Iris pigment epithelial cell (primary cell): ENCODE measurements around the gene KCNH6.

ENCODE experiments used
- DNase-seq: peaks from one replicate; pipeline ENCODE4 v3.0.0-alpha.2; 2011; ENCODE audit warnings: low read depth

The KCNH6 gene

DNA sequence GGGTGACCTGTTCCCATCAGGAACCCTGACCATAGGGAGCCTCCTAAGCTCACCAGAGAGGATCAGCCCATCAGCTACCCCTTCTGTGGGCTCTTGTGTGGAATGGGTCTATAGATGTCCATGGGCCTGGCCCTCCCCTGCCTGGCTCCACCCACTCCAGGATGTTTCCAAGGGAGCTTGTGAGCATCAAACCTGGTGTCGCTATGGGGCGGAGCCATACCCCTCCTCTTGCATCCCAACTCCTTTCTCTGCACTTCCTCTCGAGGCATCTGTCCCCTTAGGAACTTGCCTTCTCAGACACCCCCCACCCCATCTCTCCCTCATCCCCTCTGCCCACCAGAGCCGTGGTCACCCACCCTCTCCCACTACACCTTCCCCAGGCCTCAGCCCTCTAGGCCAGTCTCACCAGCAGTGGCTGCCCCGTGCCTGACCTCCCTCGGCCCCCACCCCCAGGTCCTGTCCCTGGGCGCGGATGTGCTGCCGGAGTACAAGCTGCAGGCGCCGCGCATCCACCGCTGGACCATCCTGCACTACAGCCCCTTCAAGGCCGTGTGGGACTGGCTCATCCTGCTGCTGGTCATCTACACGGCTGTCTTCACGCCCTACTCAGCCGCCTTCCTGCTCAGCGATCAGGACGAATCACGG lies 10.4 kb downstream of the KCNH6 start:
- DNase-seq = no peak

DNA sequence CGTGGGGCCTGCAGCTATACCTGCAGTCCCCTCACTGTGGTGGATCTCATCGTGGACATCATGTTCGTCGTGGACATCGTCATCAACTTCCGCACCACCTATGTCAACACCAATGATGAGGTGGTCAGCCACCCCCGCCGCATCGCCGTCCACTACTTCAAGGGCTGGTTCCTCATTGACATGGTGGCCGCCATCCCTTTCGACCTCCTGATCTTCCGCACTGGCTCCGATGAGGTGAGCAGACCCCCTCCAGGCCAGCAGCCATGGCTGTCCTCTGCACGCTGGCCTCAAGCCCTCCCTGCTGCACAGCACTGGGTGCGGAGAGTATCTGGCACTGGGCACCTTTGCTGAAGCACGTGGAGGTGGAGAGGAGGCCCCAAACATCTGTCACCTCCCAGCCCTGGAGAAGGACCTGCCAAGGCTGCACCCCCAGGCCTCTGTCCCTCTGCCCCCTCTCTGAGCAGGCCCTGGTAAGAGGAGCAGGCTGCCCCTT lies 11.0 kb downstream of the KCNH6 start:
- no peak for DNase-seq

DNA sequence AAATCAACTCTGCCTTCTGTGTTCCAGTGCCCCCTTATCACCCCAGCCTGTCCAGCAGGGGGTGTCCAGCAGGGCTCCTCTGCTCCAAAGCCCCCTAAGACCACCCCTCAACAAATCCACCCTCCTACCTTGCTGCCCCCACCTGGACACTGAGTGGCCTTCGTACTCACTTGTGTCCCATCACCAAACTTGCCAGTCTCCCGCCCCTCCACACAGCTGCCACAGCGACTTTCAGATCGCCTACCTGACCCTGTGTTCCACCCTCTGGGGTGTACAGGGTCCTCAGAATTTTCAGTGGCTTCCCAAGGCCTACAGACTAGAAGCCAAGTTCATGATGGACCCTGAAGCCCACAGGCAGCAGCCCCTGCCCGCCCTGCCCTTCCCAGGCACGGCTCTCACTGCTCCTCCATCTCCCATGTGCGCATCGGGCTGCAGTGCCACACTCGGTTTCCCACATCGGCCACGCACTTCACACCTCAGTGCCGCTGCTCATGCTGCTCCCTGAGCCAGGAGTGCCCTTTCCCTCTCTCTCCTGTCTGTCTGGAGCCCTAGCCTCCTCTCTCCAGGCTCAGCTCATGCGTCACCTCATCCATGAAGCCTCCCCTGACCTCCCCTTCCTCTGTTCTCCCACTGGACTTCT lies 11.8 kb downstream of the KCNH6 start:
- no peak for DNase-seq

DNA sequence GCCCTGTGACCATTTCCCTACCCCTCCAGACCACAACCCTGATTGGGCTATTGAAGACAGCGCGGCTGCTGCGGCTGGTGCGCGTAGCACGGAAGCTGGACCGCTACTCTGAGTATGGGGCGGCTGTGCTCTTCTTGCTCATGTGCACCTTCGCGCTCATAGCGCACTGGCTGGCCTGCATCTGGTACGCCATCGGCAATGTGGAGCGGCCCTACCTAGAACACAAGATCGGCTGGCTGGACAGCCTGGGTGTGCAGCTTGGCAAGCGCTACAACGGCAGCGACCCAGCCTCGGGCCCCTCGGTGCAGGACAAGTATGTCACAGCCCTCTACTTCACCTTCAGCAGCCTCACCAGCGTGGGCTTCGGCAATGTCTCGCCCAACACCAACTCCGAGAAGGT lies 12.5 kb downstream of the KCNH6 start:
- no peak for DNase-seq

DNA sequence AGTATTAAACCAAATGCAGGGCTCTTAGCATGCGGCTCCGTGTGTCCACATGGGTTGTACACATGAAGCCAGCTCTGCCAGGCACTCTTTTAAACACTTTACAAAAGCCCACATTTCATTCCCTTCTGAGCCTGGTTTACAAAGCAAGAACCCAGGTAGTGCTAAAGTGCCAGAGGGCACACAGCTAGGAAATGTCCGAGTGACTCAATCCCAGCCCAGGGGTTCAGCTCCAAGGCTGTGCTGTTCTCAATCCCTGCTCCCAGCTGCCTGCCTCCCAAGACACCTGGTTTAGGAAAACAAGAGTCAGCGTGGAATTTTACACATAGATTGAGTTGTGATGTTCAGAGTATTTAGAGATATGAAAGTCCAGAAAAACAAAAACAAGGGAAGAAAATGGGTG lies 13.8 kb downstream of the KCNH6 start:
- DNase-seq = no peak

DNA sequence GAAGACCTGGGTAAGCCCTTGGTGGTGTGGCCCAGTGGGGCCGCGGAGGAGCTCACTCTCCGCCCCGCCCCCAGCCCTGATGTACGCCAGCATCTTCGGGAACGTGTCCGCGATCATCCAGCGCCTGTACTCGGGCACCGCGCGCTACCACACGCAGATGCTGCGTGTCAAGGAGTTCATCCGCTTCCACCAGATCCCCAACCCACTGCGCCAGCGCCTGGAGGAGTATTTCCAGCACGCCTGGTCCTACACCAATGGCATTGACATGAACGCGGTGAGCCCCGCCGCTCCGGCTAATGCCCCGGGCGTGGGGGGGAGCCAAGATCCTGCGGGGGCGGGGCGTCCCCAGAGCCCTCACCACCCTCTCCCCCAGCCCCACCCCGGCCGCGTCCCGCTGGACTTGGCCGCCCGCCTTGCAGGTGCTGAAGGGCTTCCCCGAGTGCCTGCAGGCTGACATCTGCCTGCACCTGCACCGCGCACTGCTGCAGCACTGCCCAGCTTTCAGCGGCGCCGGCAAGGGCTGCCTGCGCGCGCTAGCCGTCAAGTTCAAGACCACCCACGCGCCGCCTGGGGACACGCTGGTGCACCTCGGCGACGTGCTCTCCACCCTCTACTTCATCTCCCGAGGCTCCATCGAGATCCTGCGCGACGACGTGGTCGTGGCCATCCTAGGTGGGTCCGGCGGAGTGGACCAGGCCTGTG lies 15.0 kb downstream of the KCNH6 start:
- no peak for DNase-seq

DNA sequence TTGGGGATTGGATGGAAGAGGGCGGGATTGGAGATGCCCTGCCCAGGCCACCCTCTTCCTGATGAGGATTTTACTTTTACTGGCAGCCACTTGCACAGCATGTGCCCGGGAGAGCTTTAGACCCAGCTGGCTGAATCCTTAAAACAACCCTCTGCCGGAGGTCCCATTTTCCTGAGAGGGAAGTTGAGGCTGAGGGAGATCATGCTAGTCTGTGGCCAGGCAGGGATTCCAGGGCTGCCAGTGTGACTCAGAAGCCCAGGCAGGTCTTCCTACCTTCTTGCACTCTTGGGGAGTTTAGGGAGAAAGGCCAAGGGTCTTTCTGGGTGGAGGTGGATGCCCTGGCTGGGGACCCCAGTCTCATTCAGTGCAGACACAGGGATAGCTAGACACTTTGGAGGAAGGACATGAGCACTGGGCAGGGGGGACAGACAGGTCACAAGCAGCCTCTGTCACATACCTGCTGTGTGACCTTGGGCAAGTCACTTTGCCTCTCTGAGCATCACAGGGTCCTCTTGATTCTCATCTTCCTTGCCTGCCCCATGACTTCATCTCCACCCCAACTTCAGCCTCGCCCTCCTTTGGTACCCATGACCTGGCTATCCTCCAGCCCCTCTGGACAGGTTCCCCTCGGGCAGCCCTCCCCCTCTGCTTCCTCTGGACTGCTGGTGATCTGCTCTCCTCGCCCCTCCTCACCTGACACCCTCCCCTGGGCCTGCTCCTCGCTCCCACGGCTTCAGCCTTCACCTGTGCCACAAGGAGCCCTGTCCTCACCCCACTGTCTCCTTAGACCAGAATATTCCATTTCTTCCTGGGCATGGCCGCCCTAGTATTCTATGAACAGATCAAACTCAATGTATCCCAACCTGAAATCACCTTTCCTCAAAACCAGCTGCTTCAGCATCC lies 15.8 kb downstream of the KCNH6 start:
- no peak for DNase-seq

DNA sequence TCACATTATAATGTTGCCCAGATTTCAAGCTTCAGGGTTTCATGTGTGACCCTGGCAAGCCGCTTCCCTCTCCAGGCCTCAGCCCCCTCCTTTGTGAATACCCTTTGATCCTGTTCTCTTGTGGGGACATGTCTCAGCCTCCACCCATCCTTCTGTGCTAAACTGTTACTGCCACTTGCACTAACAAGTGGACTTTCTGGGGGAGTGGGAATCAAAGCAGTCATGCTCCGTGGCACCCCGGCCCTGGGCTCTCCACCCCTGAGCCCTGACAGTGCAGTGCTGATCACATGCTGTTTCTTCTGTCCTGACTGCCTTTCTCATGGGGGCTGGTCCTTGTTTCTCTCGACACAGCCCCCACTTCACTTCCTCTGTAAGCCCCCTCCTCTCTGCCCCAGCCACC lies 17.4 kb downstream of the KCNH6 start:
- no peak for DNase-seq

DNA sequence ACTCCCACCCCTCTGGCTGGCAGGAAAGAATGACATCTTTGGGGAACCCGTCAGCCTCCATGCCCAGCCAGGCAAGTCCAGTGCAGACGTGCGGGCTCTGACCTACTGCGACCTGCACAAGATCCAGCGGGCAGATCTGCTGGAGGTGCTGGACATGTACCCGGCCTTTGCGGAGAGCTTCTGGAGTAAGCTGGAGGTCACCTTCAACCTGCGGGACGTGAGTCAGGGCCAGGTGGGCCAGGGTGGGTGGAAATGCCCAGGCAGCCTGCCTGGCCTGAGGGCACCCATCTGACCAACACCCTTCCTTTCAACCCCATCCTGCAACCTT lies 19.0 kb downstream of the KCNH6 start:
- DNase-seq = no peak

DNA sequence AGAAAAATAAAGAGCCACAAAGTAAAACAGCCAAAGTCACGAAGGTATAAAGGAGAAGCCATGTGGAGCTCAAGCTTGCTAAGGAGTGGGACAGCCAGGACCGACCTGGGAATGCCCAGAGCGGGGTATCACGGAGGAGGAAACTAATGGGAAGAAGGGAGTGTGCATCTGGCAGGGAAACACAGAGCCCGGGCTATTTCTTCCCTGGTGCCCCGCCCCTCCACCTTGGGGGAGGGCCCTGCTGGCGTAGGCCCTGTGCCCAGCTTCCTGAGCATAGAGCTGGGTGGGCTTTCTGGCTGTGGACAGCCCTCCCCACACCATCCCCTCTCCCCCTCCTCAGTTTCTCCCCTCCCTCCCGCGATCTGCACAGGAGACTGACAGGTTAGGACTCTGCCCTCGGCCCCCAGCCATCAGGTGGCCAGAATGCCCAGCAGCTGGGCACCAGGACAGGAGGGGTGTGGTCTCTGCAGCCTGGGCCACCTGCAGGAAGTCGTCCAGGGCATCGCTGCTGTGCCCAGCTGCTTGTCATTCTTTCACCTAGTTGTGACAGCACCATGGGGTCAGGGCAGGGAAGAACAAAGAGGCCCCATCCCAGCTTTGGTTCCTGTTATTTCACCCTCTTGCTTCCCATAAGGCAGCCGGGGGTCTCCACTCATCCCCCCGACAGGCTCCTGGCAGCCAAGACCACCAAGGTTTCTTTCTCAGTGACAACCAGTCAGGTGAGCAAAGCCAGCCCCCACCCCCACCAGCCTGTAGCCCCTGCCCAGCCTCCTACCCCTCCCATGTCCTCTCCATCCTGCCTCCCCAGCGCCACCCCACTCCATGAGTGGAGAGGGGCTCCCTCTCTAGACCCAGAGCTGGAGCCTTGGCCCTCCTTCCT lies 20.0 kb downstream of the KCNH6 start:
- no peak for DNase-seq

DNA sequence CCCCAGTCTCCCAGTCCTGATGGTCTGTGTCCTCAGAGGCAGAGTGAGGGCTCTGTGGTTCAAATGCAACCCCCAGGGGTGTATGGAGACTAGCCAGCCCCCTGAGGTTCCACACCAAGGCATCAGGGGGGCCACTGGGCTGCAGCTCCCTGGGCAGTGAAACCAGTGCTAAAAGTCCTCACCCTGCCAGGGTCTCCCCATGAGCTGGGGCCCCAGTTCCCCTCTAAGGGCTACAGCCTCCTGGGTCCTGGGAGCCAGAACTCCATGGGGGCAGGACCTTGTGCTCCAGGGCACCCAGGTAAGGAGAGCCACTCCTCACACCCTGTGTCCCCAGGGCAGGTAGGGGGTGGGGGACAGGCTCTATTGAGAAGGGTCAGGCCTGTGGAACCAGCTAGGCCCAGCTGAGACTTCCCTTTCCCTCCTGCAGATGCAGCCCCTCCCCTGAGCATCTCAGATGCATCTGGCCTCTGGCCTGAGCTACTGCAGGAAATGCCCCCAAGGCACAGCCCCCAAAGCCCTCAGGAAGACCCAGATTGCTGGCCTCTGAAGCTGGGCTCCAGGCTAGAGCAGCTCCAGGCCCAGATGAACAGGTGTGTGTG lies 20.8 kb downstream of the KCNH6 start:
- no peak for DNase-seq

DNA sequence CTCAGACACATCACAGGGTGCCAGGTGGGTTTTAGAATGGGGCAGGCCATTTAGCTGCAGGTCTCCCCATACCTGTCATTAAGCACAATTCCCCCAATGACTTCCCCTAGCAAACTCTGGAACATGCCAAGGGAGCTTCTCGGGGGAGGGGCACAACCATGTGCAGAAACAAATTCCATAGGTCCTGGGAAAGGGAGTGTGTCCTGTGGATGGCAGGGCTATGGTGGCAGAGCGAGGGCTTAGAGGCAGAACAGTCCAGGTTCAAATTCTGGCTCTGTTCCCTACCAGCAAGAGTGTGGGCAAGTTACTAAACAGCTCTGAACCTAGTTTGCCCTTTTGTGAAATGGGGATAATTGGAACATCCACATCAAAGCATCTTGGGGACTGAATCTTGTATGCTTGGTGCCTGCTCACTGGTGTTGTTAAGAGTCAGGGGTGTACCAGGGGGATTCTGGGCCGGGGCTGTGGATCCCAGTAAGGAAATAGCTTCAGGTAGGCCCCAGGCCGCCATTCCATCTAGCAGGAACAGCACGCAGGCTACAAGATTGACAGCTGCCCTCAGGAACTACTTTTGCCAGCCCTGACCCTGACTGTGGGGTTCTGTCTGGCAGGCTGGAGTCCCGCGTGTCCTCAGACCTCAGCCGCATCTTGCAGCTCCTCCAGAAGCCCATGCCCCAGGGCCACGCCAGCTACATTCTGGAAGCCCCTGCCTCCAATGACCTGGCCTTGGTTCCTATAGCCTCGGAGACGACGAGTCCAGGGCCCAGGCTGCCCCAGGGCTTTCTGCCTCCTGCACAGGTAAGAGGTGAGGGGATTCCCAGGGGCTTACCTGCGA lies 21.5 kb downstream of the KCNH6 start:
- no peak for DNase-seq

DNA sequence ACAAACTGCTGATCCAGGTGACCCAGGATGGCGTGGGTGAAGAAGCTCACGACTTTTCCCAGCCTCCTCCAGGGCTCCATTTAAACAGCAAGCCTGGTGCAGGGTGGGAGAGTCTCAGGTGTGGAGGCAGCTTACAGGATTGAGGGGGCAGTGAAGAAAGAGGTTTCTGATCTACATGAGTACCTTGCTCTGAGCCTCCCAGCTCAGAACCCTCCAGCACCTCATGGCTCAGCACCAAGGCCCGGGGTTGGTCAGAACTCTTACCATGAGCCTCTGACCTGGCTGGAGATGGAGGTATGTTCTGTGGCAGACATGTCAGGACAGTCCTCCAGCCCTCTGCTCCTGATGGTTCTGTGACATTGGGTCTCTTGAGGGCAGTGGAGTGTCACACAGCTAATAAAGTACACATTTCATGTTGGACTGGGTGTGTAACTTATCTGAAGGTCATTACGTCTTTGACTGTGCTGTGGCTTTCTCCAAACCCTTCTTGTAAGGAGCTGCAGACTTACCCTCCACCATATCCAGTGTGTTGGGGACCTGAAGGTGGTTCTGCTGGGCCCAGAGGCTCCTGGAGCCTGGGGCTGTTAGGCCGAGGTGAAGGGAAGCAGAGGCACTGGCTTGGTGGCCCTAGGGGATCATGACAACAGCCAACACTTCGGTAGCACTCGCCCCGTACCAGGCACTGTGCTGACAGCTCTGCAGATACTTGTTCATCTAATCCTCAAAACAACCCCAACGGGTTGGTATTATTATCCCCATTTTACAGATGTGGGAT lies 23.3 kb downstream of the KCNH6 start:
- DNase-seq = no peak

DNA sequence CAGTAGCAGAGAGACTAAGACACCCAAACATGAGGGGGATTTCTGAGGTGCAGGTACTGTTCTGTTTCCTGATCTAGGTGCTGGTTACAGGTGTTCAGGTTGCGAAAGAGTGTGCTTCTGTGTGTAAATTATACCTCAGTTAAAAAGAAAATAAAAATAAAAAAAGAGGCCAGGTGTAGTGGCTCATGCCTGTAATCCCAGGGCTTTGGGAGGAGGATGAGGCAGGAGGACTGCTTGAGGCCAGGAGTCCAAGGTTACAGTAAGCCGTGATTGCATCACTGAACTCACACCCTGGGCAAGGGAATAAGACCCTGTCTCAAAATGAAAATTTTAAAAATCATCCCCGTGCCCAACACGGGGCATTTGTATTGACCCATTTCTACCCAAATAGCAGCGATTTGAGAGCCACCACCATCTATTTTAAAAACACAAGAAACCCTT lies 23.9 kb downstream of the KCNH6 start:
- no peak for DNase-seq

DNA sequence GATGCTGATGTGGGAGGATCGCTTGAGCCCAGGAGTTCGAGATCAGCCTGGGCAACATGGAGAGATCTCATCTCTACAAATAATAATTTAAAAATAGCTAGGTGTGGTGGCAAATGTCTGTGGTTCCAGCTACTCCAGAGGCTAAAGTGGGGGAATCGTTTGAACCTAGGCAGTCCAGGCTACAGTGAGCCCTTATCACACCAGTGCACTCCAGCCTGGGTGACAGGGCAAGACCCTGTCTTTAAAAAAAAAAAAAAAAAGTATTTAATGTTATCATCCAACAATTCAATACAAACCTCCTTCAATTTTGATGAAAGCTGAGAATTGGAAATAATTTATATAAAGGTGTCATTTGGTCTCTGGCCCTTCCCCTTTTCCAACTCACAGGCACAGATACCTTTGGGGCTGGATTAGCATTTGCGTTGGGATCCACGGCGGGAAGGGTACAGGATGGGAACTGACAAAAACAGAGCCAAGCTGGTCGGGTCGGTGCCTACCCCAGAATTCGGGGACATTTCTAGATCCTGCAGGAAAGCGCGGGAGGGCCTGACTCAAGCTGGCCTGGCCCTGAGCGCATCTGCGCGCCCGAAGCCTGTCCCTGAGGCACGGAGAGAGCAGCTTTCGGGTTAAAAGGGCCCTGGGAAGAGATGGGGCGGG lies 26.3 kb downstream of the KCNH6 start:
- DNase-seq = no peak

DNA sequence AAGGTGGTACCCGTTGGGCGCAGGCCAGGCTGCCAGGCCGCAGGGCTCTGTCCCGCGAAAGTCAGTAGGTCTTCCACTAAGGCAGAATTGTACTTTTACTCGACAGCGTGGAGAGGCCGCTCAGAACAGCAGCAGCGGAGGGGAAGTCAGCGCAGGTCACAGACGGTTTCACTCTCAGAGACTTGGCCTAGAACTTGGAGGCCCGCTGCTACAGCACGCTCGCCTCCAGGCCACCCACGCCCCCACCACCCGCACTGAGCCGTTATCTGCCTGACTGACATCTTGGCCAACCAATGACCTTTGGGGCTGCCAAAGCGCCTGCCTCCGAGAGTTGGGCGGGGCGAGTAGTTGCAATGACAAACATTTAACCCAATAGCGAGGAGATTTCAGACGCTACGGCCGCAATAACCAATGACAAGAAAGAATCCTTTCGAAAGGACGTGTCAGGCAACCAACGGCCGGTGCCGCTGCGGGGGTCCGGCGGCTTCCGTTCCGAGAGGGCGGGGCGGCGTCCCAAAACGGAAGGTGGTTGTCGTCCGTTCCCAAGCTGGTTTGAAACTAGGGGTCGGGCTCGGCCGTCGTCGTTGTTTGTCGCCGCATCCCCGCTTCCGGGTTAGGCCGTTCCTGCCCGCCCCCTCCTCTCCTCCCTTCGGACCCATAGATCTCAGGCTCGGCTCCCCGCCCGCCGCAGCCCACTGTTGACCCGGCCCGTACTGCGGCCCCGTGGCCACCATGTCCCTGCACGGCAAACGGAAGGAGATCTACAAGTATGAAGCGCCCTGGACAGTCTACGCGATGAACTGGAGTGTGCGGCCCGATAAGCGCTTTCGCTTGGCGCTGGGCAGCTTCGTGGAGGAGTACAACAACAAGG lies 27.0 kb downstream of the KCNH6 start, which contains the start of gene DCAF7:
DCAF7 (plus strand) TSS at position 532 of the 871 bp plus-strand sequence; CDS start at position 733, 201 bp downstream.
- DNase-seq = peak; percentile 100

DNA sequence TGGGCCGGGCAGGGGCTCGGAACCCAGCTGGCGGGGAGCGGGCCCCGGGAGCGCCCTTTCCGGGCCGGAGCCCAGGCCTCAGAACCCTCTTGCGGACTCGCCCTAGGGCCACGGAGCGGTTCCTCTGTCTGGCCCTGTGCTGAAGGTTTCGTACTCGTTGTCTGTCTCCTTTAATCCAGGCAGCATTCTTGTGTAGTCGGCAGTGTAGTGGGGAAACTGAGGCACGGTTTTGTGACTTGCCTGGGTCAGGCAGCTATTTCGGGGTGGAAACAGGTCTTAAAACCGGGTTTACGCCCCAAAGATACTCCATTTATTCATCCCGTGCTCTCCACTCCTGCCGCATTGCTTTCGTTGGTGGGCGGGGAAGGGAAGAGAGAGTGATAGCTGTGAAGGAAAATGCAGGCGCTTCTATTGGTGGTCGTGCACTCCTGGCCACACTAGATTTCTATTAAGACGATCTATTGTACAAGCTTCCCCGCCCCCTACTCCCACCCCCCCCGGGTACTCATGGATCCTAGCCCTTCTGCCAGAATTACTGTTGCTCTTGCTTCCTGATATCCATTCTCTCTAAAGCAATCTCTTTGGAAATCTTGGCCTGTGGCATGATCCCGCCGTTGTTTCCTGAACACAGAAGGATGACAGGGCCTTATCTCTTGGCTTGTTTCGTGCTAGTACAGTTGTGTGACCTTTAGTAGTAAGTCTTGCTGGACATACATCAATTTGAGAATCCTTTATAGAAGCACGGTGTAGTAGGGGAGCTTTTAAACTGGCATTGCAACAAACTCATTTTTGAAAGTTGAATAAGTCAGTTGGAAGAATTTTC lies 27.9 kb downstream of the KCNH6 start:
- DNase-seq = peak; percentile 59
